A549 treated with Mapracorat at 1 μM for 4 hours (cell line): ENCODE results near the gene DLGAP5. TPM values are rescaled to one million over a fixed set of nuclear protein-coding genes. Genes with fewer than 3 reads are reported as not detected.

Experiments used
- total RNA-seq: library from RNA; stranded (reverse); fragments of 200-300 nt; extraction: Qiagen RNA extraction; gene quantifications from 5 replicates; pipeline ENCODE4 v1.2.3, GENCODE V29; 2022

The DLGAP5 gene, protein sequence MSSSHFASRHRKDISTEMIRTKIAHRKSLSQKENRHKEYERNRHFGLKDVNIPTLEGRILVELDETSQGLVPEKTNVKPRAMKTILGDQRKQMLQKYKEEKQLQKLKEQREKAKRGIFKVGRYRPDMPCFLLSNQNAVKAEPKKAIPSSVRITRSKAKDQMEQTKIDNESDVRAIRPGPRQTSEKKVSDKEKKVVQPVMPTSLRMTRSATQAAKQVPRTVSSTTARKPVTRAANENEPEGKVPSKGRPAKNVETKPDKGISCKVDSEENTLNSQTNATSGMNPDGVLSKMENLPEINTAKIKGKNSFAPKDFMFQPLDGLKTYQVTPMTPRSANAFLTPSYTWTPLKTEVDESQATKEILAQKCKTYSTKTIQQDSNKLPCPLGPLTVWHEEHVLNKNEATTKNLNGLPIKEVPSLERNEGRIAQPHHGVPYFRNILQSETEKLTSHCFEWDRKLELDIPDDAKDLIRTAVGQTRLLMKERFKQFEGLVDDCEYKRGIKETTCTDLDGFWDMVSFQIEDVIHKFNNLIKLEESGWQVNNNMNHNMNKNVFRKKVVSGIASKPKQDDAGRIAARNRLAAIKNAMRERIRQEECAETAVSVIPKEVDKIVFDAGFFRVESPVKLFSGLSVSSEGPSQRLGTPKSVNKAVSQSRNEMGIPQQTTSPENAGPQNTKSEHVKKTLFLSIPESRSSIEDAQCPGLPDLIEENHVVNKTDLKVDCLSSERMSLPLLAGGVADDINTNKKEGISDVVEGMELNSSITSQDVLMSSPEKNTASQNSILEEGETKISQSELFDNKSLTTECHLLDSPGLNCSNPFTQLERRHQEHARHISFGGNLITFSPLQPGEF
- 24.7 to 33.0 TPM (median 30.9 TPM) in 5 replicates for total RNA-seq

GRCh38 chr14:55191203-55192053 is at the start of gene DLGAP5:
TSS of gene DLGAP5 (minus strand) at chr14:55191585. CDS start at chr14:55189179, 2,406 bp downstream.

GRCh38 chr14:55129086-55129427 is 62.3 kb downstream of the DLGAP5 start, which contains the start of gene LGALS3:
TSS of gene LGALS3 (plus strand) at chr14:55129252. CDS start at chr14:55137374, 8,122 bp downstream.

Other genes starting within 250 kb of the DLGAP5 start
- gene WDHD1, start 164.5 kb downstream of the DLGAP5 start, total RNA-seq = 8.1 to 12.5 TPM (median 11.5 TPM) in 5 replicates
- gene SOCS4, start 164.3 kb downstream of the DLGAP5 start, total RNA-seq = 7.7 to 10.5 TPM (median 8.8 TPM) in 5 replicates
- 96.6 to 117 TPM (median 102 TPM) in 5 replicates for gene MAPK1IP1L, start 139.9 kb downstream of the DLGAP5 start, total RNA-seq
- gene LGALS3, start 62.3 kb downstream of the DLGAP5 start, total RNA-seq = 163 to 181 TPM (median 169 TPM) in 5 replicates
- 11.0 to 15.9 TPM (median 15.1 TPM) in 5 replicates for gene FBXO34, start 79.8 kb upstream of the DLGAP5 start, total RNA-seq
- 4.6 to 5.8 TPM (median 5.2 TPM) in 5 replicates for gene ATG14, start 220.2 kb upstream of the DLGAP5 start, total RNA-seq
- not detected in 5 replicates for gene TBPL2, start 249.0 kb upstream of the DLGAP5 start, total RNA-seq